IMR-90 (cell line): ENCODE results near the gene IFI27L1. TPM values are rescaled to one million over a fixed set of nuclear protein-coding genes. Genes with fewer than 3 reads are reported as not detected.

ENCODE experiments used
- ATAC-seq: fragments of 200-7000 bp; cut with Tn5 transposase; 2 replicates; pipeline ENCODE4 v1.9.1; 2020; ENCODE audit warnings: low read depth, mild to moderate bottlenecking, moderate library complexity
- BruUV-seq: library from RNA; stranded (reverse); fragments of 400-500 nt; replicated peaks from 2 replicates; lab custom pipeline; 2021; lab: Mats Ljungman, UMichigan
- CTCF ChIA-PET: fragments of 300-600 bp; formaldehyde crosslinking; extraction: SDS; loops from one replicate; lab custom pipeline; 2021; ENCODE audit warnings: antibody characterized with exemption; lab: Yijun Ruan, JAX
- POLR2A ChIA-PET: fragments of 300-600 bp; sonication (Branson Sonifier 250); formaldehyde crosslinking; loops from one replicate; lab custom pipeline; 2022; ENCODE audit warnings: antibody characterized with exemption; ENCODE audit not compliant: unreplicated experiment; lab: Charles Lee
- DNase-seq: peaks from one replicate; pipeline ENCODE4 v3.0.0; 2013
- H2AFZ ChIP-seq: replicated peaks from 2 replicates; pipeline ENCODE3; 2013; ENCODE audit warnings: low read length, mild to moderate bottlenecking; ENCODE audit not compliant: poor library complexity
- H2AK5ac ChIP-seq: 2 replicates; pipeline ENCODE4 v1.6.1; 2013; ENCODE audit warnings: low read depth, low read length, inconsistent platforms
- H2AK9ac ChIP-seq: replicated peaks from 2 replicates; pipeline ENCODE3; 2013; ENCODE audit warnings: mild to moderate bottlenecking, low read depth, low read length, moderate library complexity; ENCODE audit not compliant: poor library complexity
- H2BK120ac ChIP-seq: 2 replicates; pipeline ENCODE4 v1.6.1; 2013; ENCODE audit warnings: low read depth, low read length, inconsistent platforms
- H2BK15ac ChIP-seq: 3 replicates; pipeline ENCODE4 v1.6.1; 2013; ENCODE audit warnings: low read depth, low read length, inconsistent platforms
- H2BK20ac ChIP-seq: 2 replicates; pipeline ENCODE4 v1.6.1; 2013; ENCODE audit warnings: low read depth, mild to moderate bottlenecking, inconsistent platforms, low read length, moderate library complexity
- H2BK5ac ChIP-seq: 2 replicates; pipeline ENCODE4 v1.6.1; 2013; ENCODE audit warnings: mild to moderate bottlenecking, low read depth, low read length, inconsistent platforms; ENCODE audit not compliant: poor library complexity, severe bottlenecking
- H3K14ac ChIP-seq: replicated peaks from 2 replicates; pipeline ENCODE4 v1.6.1; 2013; ENCODE audit warnings: low read depth, low read length, inconsistent platforms
- H3K18ac ChIP-seq: 2 replicates; pipeline ENCODE4 v1.6.1; 2013; ENCODE audit warnings: low read depth, low read length, control low read depth
- H3K23ac ChIP-seq: 2 replicates; pipeline ENCODE4 v1.6.1; 2013; ENCODE audit warnings: low read depth, low read length, inconsistent platforms
- H3K27ac ChIP-seq: 2 replicates; pipeline ENCODE4 v1.5.1; 2013; ENCODE audit warnings: mild to moderate bottlenecking, control low read depth, low read length; ENCODE audit not compliant: insufficient read depth
- H3K27me3 ChIP-seq: 2 replicates; pipeline ENCODE4 v1.6.1; 2013; ENCODE audit warnings: low read length; ENCODE audit not compliant: control insufficient read depth, insufficient read depth
- H3K36me3 ChIP-seq: 2 replicates; pipeline ENCODE4 v1.6.1; 2013; ENCODE audit warnings: low read length, mixed read lengths; ENCODE audit not compliant: control insufficient read depth, insufficient read depth
- H3K4ac ChIP-seq: 2 replicates; pipeline ENCODE4 v1.6.1; 2013; ENCODE audit warnings: low read depth, low read length, inconsistent platforms
- H3K4me1 ChIP-seq: 2 replicates; pipeline ENCODE4 v1.6.1; 2013; ENCODE audit warnings: low read length, mixed read lengths; ENCODE audit not compliant: control insufficient read depth, insufficient read depth
- H3K4me2 ChIP-seq: 2 replicates; pipeline ENCODE4 v1.6.1; 2013; ENCODE audit warnings: low read depth, mild to moderate bottlenecking, control low read depth, low read length, moderate library complexity
- H3K4me3 ChIP-seq: 2 replicates; pipeline ENCODE4 v1.5.1; 2013; ENCODE audit warnings: low read depth, mild to moderate bottlenecking, control low read depth, low read length, moderate library complexity; ENCODE audit not compliant: insufficient read depth
- H3K56ac ChIP-seq: 2 replicates; pipeline ENCODE4 v1.6.1; 2013; ENCODE audit warnings: low read length, inconsistent platforms; ENCODE audit not compliant: insufficient read depth; ENCODE audit errors: extremely low read depth
- H3K79me1 ChIP-seq, 2 experiments: 2 replicates each; pipeline ENCODE4 v1.6.1; 2013; ENCODE audit warnings: low read length in 2 of 2, inconsistent platforms in 1 of 2, low read depth in 1 of 2
- H3K9ac ChIP-seq: 2 replicates; pipeline ENCODE4 v1.6.1; 2013; ENCODE audit warnings: low read depth, low read length, control low read depth
- H3K9me1 ChIP-seq: 2 replicates; pipeline ENCODE4 v1.6.1; 2013; ENCODE audit warnings: low read length, inconsistent platforms; ENCODE audit not compliant: insufficient read depth
- H3K9me3 ChIP-seq: 2 replicates; pipeline ENCODE4 v1.6.1; 2013; ENCODE audit warnings: low read length; ENCODE audit not compliant: control insufficient read depth, insufficient read depth
- H4K20me1 ChIP-seq: 2 replicates; pipeline ENCODE4 v1.6.1; 2013; ENCODE audit warnings: low read length, inconsistent platforms; ENCODE audit not compliant: insufficient read depth
- H4K5ac ChIP-seq: 2 replicates; pipeline ENCODE4 v1.6.1; 2013; ENCODE audit warnings: mild to moderate bottlenecking, low read depth, low read length, control low read depth
- H4K8ac ChIP-seq, 2 experiments: 2 replicates each; pipeline ENCODE4 v1.6.1; 2013; ENCODE audit warnings: low read depth in 2 of 2, low read length in 2 of 2, control low read depth in 1 of 2, inconsistent platforms in 1 of 2
- H4K91ac ChIP-seq: 2 replicates; pipeline ENCODE4 v1.6.1; 2013; ENCODE audit warnings: low read depth, low read length, inconsistent platforms; ENCODE audit not compliant: insufficient read depth
- BHLHE40 ChIP-seq: fragments of 150-350 bp; IDR thresholded peaks from 2 replicates; pipeline ENCODE4 v1.6.1; 2016; ENCODE audit warnings: mild to moderate bottlenecking, low read depth, low read length
- CEBPB ChIP-seq: IDR thresholded peaks from 2 replicates; pipeline ENCODE4 v1.6.1; 2012; ENCODE audit warnings: low read depth, low read length, improper control_type of control experiment
- CHD1 ChIP-seq: IDR thresholded peaks from 2 replicates; pipeline ENCODE4 v1.6.1; 2012; ENCODE audit warnings: low read depth, low read length, improper control_type of control experiment
- FOS ChIP-seq: fragments of 150-350 bp; IDR thresholded peaks from 2 replicates; pipeline ENCODE4 v1.6.1; 2016; ENCODE audit warnings: low read depth, low read length
- MAFK ChIP-seq: IDR thresholded peaks from 2 replicates; pipeline ENCODE4 v1.6.1; 2012; ENCODE audit warnings: low read depth, low read length, improper control_type of control experiment
- MAZ ChIP-seq: IDR thresholded peaks from 2 replicates; pipeline ENCODE4 v1.6.1; 2012; ENCODE audit warnings: low read depth, mild to moderate bottlenecking, low read length, improper control_type of control experiment, moderate library complexity, borderline replicate concordance
- MXI1 ChIP-seq: IDR thresholded peaks from 2 replicates; pipeline ENCODE4 v1.6.1; 2012; ENCODE audit warnings: low read depth, mild to moderate bottlenecking, low read length, moderate library complexity, borderline replicate concordance
- NFE2L2 ChIP-seq: fragments of 150-350 bp; IDR thresholded peaks from 2 replicates; pipeline ENCODE4 v1.6.1; 2016; ENCODE audit warnings: low read depth, mild to moderate bottlenecking, low read length
- POLR2A ChIP-seq: IDR thresholded peaks from 2 replicates; pipeline ENCODE4 v1.6.1; 2012; ENCODE audit warnings: mild to moderate bottlenecking, low read depth, low read length
- RAD21 ChIP-seq: IDR thresholded peaks from 2 replicates; pipeline ENCODE4 v1.6.1; 2012; ENCODE audit warnings: low read length, improper control_type of control experiment
- RCOR1 ChIP-seq: IDR thresholded peaks from 2 replicates; pipeline ENCODE4 v1.6.1; 2012; ENCODE audit warnings: mild to moderate bottlenecking, low read length, improper control_type of control experiment; ENCODE audit not compliant: insufficient replicate concordance
- RFX5 ChIP-seq: IDR thresholded peaks from 2 replicates; pipeline ENCODE4 v1.8.0; 2012; ENCODE audit warnings: low read depth, mild to moderate bottlenecking, low read length, moderate library complexity
- SMC3 ChIP-seq: fragments of 150-350 bp; IDR thresholded peaks from 2 replicates; pipeline ENCODE4 v1.6.1; 2016; ENCODE audit warnings: low read depth, mild to moderate bottlenecking, antibody characterized with exemption, low read length, moderate library complexity
- USF2 ChIP-seq: fragments of 150-350 bp; IDR thresholded peaks from 2 replicates; pipeline ENCODE4 v1.6.1; 2017; ENCODE audit warnings: mild to moderate bottlenecking, antibody characterized with exemption, low read length, low read depth
- WGBS, 2 experiments: methylation state at CpG; one replicate each; pipeline versions ENCODE4 v1.1.5 to v1.1.7; 2013; ENCODE audit warnings: missing lambda C conversion rate in 2 of 2; ENCODE audit not compliant: insufficient read length in 1 of 2; ENCODE audit errors: extremely low coverage in 2 of 2; 5-methylcytosine and 5-hydroxymethylcytosine counted together
- dilution Hi-C: fragments of 300-500 bp; cut with HindIII; formaldehyde crosslinking; loops from one replicate; pipeline ENCODE4 v1.14.3; 2018; ENCODE audit warnings: low sequenced_read_pairs; ENCODE audit not compliant: unreplicated experiment
- in situ Hi-C: fragments of 300-500 bp; cut with MboI; formaldehyde crosslinking; loops from 3 replicates; pipeline ENCODE4 v1.14.3; 2019; ENCODE audit warnings: low sequenced_read_pairs, inconsistent platforms, mixed read lengths
- intact Hi-C: fragments of 100-400 bp; cut with micrococcal nuclease; formaldehyde crosslinking; loops from 2 replicates; pipeline ENCODE4 v1.10.0; 2022
- polyA plus RNA-seq, 3 experiments: library from polyadenylated mRNA; depleted of rRNA; stranded (reverse); fragments of >200 nt; gene quantifications; 2 replicates each; pipeline ENCODE4 v1.2.3, GENCODE V29; 2012; ENCODE audit warnings: low replicate concordance in 1 of 3
- total RNA-seq: library from RNA; depleted of rRNA; stranded (reverse); fragments of >200 nt; gene quantifications from 2 replicates; pipeline ENCODE4 v1.2.3, GENCODE V29; 2012
- TF ChIP-seq, protein P1 (sequence below): conservative IDR thresholded peaks from 2 replicates; pipeline ENCODE4 v1.5.1; 2012; ENCODE audit warnings: mild to moderate bottlenecking, low read depth, low read length, improper control_type of control experiment
- TF ChIP-seq, protein P2 (sequence below): fragments of 150-350 bp; IDR thresholded peaks from 2 replicates; pipeline ENCODE4 v1.6.1; 2016; ENCODE audit warnings: low read depth, mild to moderate bottlenecking, low read length, moderate library complexity, borderline replicate concordance

IFI27L1 gene
- total and polyA plus RNA-seq, 2 of the 4 experiments (the other 2 are of a cell fraction): 13.3 to 24.3 TPM

DNA sequence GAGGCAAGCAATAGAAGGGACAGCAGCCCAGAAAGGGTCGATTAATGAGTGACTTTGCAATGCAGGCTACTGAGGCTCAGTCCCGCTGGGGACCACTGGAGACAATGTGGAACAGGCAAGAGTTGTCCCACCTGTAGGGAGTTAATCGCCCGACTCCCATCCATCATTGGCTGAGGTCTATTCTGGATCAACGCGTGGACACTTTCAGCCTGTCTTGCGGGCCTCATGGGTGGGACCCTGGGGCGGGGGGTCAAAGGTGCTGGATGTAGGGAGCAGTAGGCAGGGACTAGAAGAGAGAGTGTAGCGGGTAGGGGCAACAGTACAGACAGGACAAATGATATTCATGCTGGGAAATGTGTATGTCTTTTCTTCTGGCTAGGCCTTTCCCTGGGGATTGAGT, 42.2 kb downstream of the IFI27L1 start:
- no peak for TF ChIP-seq BHLHE40
- no peak for TF ChIP-seq CEBPB
- TF ChIP-seq RFX5: no peak
- TF ChIP-seq POLR2A: no peak
- TF ChIP-seq RCOR1: no peak
- no peak for TF ChIP-seq CHD1
- TF ChIP-seq RAD21: no peak
- TF ChIP-seq SMC3: no peak
- no peak for TF ChIP-seq MAFK
- TF ChIP-seq NFE2L2: no peak
- TF ChIP-seq FOS: no peak
- TF ChIP-seq MXI1: no peak
- TF ChIP-seq, protein P1, sequence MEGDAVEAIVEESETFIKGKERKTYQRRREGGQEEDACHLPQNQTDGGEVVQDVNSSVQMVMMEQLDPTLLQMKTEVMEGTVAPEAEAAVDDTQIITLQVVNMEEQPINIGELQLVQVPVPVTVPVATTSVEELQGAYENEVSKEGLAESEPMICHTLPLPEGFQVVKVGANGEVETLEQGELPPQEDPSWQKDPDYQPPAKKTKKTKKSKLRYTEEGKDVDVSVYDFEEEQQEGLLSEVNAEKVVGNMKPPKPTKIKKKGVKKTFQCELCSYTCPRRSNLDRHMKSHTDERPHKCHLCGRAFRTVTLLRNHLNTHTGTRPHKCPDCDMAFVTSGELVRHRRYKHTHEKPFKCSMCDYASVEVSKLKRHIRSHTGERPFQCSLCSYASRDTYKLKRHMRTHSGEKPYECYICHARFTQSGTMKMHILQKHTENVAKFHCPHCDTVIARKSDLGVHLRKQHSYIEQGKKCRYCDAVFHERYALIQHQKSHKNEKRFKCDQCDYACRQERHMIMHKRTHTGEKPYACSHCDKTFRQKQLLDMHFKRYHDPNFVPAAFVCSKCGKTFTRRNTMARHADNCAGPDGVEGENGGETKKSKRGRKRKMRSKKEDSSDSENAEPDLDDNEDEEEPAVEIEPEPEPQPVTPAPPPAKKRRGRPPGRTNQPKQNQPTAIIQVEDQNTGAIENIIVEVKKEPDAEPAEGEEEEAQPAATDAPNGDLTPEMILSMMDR: no peak
- TF ChIP-seq MAZ: no peak
- no peak for TF ChIP-seq USF2
- TF ChIP-seq, protein P2, sequence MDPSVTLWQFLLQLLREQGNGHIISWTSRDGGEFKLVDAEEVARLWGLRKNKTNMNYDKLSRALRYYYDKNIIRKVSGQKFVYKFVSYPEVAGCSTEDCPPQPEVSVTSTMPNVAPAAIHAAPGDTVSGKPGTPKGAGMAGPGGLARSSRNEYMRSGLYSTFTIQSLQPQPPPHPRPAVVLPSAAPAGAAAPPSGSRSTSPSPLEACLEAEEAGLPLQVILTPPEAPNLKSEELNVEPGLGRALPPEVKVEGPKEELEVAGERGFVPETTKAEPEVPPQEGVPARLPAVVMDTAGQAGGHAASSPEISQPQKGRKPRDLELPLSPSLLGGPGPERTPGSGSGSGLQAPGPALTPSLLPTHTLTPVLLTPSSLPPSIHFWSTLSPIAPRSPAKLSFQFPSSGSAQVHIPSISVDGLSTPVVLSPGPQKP: no peak
- POLR2A ChIA-PET: no interaction called here

More for the DNA sequence above, 42.2 kb downstream of the IFI27L1 start:
- no peak overlapping the region for H3K4ac ChIP-seq
- in situ Hi-C loops (no loop called here), intact Hi-C loops (no loop called here), dilution Hi-C loops (no loop called here)
- no peak overlapping the region for H2BK20ac ChIP-seq
- no peak overlapping the region for H2AK5ac ChIP-seq
- 0 out of 2 replicates have a peak, but pooled peaks cover 2% of the 10 kb centered on the region for H4K20me1 ChIP-seq
- H3K9me3 ChIP-seq: peaks cover 3% of the 10 kb centered on the region
- CTCF ChIA-PET: no interaction called here
- H2AK9ac ChIP-seq: no peak overlapping the region
- H3K4me1 ChIP-seq: peaks cover 13% of the 10 kb centered on the region
- no peak overlapping the region for H3K14ac ChIP-seq
- H2BK120ac ChIP-seq: no peak overlapping the region
- BruUV-seq: no TSS peak
- no peak overlapping the region for H4K5ac ChIP-seq
- 87% methylated on average over 3 of the region's 9 CpGs; no CpG with 5 or more reads in 1 of the 2 experiments for WGBS, 2 experiments
- no peaks in the 10 kb centered on the region for H3K27me3 ChIP-seq
- no peak overlapping the region for H3K23ac ChIP-seq
- peaks cover 0 to 3% of the 10 kb centered on the region in 2 experiments; a peak in 1 of 4 replicates for H3K79me1 ChIP-seq
- no peak overlapping the region for H2AFZ ChIP-seq
- H3K9ac ChIP-seq: no peak overlapping the region
- H3K27ac ChIP-seq: no peak overlapping the region
- H3K9me1 ChIP-seq: peaks cover 7% of the 10 kb centered on the region; the same call in 1 of the 2 replicates
- H3K4me3 ChIP-seq: no peak overlapping the region
- no peak overlapping the region for H3K56ac ChIP-seq
- no peak overlapping the region for H4K91ac ChIP-seq
- no peak overlapping the region for H2BK15ac ChIP-seq
- DNase-seq (no peak), ATAC-seq (no peak)
- H4K8ac ChIP-seq: no peak overlapping the region
- H3K18ac ChIP-seq: no peak overlapping the region
- H3K4me2 ChIP-seq: no peak overlapping the region
- H2BK5ac ChIP-seq: no peak overlapping the region
- peaks cover 12% of the 10 kb centered on the region for H3K36me3 ChIP-seq
